HEK293T (cell line): ENCODE results near the gene RBBP9.

Source experiments
- BHLHE40 ChIP-seq: fragments of 450-650 bp; IDR thresholded peaks from 2 replicates; pipeline ENCODE4 v1.6.1; 2016; ENCODE audit warnings: mild to moderate bottlenecking, moderate library complexity, borderline replicate concordance
- ELF4 ChIP-seq: fragments of 450-650 bp; IDR thresholded peaks from 2 replicates; pipeline ENCODE4 v1.6.1; 2017; ENCODE audit warnings: antibody characterized with exemption
- FOXA1 ChIP-seq: fragments of 450-650 bp; IDR thresholded peaks from 2 replicates; pipeline ENCODE4 v1.6.1; 2016; ENCODE audit warnings: mild to moderate bottlenecking
- FOXK2 ChIP-seq: fragments of 450-650 bp; IDR thresholded peaks from 2 replicates; pipeline ENCODE4 v1.6.1; 2016; ENCODE audit warnings: mild to moderate bottlenecking
- NFRKB ChIP-seq: fragments of 450-650 bp; IDR thresholded peaks from 2 replicates; pipeline ENCODE4 v1.6.1; 2016; ENCODE audit warnings: mild to moderate bottlenecking, moderate library complexity
- SP1 ChIP-seq: fragments of 450-650 bp; IDR thresholded peaks from 2 replicates; pipeline ENCODE4 v1.6.1; 2017
- TARDBP ChIP-seq: fragments of 450-650 bp; IDR thresholded peaks from 2 replicates; pipeline ENCODE4 v1.6.1; 2016

- TF ChIP-seq FOXK2 (no peak), BHLHE40 (no peak), TARDBP (no peak), ELF4 (no peak), FOXA1 (no peak), SP1 (no peak), NFRKB (no peak)
Measured at GRCh38 chr20:18537651-18538050, 40.6 kb upstream of the RBBP9 start.
